Cardiac fibroblast (primary cell): Measurements from ENCODE around the gene KDM4D.
A peak's percentile ranks its signal among the peaks of the same experiment; 100 is the strongest.
"Not testable (repeated sequence)": the region's sequence is repeated elsewhere in the genome, so short reads cannot be mapped to it uniquely, and the experiment has no call there.

Experiments
- DNase-seq, 2 donors: peaks; one replicate each; pipeline versions ENCODE4 v3.0.0 to v3.0.0-alpha.2; 2010; ENCODE audit warnings: low read depth in 2 of 2
- H3K4me3 ChIP-seq, 2 donors: replicated peaks in 1 of 2; 1 replicate in 1 of 2; 2 replicates in 1 of 2; pipeline ENCODE4 v1.5.1; 2011; ENCODE audit warnings: low read depth in 2 of 2, low read length in 2 of 2, mild to moderate bottlenecking in 2 of 2, moderate library complexity in 1 of 2
- TF ChIP-seq, protein P1 (sequence below): IDR thresholded peaks from one replicate; pipeline ENCODE4 v1.5.1; 2011; ENCODE audit warnings: low read depth, mild to moderate bottlenecking, low read length, inconsistent platforms

Gene KDM4D

DNA sequence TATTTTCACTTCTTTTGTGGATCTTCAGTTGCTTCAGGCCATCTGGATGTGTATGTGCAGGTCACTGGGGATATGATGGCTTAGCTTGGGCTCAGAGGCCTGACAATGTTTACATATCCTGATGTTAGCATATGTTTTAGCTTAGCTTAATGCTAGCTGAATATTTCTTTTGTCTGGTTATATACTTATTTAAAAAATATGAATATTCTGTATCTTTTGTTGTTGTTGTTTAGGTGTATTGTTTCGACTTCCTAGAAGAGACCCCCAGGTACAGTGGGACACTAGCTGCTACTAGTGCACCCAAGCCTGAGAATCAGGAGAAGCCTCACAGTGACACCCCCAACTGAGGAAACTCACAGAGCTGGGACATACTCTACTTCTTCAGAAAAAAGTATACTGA lies 51.4 kb downstream of the KDM4D start, which contains the start of gene KDM4E:
Gene KDM4E (plus strand): TSS at position 301 of the 400 bp plus-strand sequence. CDS start 300 bp downstream, outside the sequence.
- DNase-seq = no peak
- TF ChIP-seq, protein P1, sequence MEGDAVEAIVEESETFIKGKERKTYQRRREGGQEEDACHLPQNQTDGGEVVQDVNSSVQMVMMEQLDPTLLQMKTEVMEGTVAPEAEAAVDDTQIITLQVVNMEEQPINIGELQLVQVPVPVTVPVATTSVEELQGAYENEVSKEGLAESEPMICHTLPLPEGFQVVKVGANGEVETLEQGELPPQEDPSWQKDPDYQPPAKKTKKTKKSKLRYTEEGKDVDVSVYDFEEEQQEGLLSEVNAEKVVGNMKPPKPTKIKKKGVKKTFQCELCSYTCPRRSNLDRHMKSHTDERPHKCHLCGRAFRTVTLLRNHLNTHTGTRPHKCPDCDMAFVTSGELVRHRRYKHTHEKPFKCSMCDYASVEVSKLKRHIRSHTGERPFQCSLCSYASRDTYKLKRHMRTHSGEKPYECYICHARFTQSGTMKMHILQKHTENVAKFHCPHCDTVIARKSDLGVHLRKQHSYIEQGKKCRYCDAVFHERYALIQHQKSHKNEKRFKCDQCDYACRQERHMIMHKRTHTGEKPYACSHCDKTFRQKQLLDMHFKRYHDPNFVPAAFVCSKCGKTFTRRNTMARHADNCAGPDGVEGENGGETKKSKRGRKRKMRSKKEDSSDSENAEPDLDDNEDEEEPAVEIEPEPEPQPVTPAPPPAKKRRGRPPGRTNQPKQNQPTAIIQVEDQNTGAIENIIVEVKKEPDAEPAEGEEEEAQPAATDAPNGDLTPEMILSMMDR = no peak
- no peak within 1 kb of the TSS for H3K4me3 ChIP-seq

DNA sequence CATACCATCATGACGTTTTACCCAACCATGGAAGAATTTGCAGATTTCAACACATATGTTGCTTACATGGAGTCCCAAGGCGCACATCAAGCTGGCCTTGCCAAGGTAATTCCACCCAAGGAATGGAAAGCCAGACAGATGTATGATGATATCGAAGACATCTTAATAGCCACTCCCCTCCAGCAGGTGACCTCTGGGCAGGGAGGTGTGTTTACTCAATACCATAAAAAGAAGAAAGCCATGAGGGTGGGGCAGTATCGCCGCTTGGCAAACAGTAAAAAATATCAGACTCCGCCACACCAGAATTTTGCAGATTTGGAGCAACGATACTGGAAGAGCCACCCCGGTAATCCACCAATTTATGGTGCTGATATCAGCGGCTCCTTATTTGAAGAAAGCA lies 52.1 kb downstream of the KDM4D start:
- not testable (repeated sequence) for H3K4me3 ChIP-seq

DNA sequence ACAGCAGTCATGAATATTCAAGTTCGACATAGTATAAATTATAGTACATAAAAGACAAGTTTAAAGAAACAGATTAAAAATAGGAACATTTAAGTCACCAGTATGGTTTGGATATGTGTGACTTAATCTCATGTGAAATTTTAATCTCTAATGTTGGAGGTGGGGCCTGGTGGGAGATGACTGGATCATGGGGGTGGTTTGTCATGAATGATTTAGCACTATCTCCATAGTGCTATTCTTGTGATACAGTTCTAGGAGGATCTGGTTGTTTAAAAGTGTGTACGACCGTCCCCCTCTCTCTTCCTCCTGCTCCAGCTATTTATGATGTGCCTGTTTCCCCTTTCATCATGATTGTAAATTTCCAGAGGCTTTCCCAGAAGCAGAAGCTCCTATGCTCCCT lies 54.8 kb downstream of the KDM4D start:
- no peak overlapping the region for H3K4me3 ChIP-seq
- no peak for DNase-seq
- TF ChIP-seq, protein P1 = no peak

More for the DNA sequence above, 52.1 kb downstream of the KDM4D start:
- not testable (repeated sequence) for DNase-seq

DNA sequence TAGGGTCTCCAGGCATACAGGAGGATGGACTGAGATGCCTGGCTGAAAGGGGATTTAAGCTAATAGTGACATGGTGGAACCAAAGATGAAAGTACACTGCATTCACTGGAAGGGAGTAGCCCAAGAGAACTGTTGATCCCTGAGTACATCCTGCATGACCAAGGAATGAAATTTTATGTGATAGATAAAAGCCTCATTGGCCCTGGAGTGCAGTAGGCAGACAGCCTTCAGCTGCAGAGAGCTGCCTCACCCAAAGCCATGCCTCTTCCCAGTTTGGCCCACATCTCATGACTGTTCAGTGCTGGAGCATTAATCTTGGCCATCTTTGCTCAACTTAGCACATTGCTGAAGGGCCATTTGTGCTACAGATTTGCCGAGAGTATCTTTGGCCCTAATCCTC lies 59.5 kb downstream of the KDM4D start:
- no peak for DNase-seq
- H3K4me3 ChIP-seq = no peak overlapping the region
- TF ChIP-seq, protein P1 = no peak

DNA sequence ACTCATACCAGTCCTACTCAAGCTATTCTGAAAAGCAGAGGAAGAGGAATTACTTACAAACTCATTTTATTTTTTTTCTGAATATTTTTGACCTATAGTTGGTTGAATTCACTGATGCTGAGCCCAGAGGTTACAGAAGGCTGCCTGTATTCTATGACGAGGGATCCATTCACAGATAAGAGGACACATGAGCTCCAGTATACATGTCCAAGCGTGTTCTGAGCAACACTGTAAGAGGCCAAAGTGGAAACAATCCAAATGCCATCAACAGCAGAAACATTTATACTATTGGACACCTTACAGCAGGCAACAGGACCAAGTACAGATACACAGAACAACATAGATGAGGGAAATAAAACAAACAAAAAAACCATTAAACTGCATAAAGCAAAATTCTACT lies 61.8 kb downstream of the KDM4D start:
- no peak for DNase-seq
- TF ChIP-seq, protein P1 = no peak
- H3K4me3 ChIP-seq = no peak overlapping the region

DNA sequence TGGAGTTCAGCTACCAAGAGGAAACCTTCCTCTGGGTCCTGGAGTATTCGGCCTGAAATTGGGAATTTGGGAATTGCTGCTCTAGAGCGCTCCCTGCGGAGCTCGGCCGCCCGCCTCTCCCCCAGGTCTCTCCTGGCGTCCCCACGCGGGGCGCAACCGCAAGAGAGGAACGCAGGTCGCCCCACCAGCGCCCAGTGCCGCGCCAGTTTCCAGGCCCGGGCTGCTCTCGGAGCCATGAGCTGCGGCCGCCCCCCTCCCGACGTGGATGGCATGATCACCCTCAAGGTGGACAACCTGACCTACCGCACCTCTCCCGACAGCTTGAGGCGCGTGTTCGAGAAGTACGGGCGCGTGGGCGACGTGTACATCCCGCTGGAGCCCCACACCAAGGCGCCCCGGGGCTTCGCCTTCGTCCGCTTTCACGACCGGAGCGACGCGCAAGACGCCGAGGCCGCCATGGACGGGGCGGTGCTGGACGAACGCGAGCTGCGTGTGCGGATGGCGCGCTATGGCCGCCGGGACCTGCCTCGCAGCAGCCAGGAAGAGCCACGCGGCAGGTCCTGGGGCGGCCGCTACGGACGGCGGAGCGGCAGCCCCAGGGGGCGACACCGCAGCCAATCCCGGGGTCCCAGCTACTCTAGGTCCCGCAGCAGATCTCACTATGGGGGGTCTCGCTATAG lies 64.0 kb downstream of the KDM4D start:
- H3K4me3 ChIP-seq = peak overlapping the region; percentile 27 to 38
- peak; percentile 5 to 17 for DNase-seq

DNA sequence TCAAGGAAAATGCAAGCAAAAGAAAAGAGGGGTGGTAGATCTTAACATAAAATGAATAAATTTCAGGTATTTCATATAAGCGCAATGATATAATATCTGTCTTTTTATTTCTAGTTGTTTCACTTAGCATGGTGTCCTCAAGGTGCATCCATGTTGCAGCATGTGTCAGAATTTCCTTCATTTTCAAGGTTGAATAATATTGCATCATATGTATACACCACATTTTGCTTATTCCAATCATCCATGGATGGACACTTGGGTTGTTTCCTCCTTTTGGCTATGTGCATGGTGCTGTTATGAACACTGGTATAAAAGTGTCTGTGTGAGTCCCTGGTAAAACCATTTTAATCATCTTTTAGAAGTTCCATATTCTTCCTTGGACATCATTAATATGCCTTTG lies 68.7 kb downstream of the KDM4D start:
- TF ChIP-seq, protein P1 = no peak
- no peak overlapping the region for H3K4me3 ChIP-seq
- no peak for DNase-seq

DNA sequence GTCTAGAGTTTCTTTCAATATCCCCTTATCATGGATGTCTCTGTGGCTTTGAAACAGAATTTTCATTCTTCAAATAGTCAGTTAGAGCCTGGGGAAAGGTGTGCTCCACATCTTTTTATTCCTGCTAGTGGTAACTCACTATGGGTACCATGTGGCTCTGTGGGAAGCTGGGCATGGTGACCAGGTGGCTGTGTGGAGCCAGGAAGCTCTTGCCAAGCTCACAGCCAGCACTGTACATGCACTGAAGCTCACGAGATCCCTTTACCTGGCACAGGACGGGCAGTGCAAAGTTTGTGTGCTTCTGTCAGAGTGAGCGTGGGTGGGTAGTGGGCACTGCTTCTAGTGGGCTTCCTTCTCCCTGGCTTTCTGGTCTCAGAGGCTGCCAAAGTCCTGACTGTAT lies 69.4 kb downstream of the KDM4D start:
- no peak for DNase-seq
- H3K4me3 ChIP-seq = no peak overlapping the region
- TF ChIP-seq, protein P1 = no peak
